Measurements from ENCODE around the gene LSM8. TPM values are rescaled to one million over a fixed set of nuclear protein-coding genes. Genes with fewer than 3 reads are reported as not detected.

The LSM8 gene
- total RNA-seq, 1 donor from 2014 or later = 49.5 TPM

GRCh38 chr7:118169146-118169545 lies 14.8 kb upstream of the LSM8 start:
- no peaks in the 10 kb centered on the region for H3K4me1 Mint-ChIP-seq (ENCODE audit: low read depth)
- H3K36me3 Mint-ChIP-seq (ENCODE audit: insufficient read depth) = no peaks in the 10 kb centered on the region
- H3K27ac Mint-ChIP-seq = no peak overlapping the region
- no peak for DNase-seq (ENCODE audit: low spot score, unreplicated experiment)
- H3K27me3 Mint-ChIP-seq = no peaks in the 10 kb centered on the region
- H3K9me3 Mint-ChIP-seq (ENCODE audit: low read depth) = peaks cover under 1% of the 10 kb centered on the region
- peak; percentile 6 for TF ChIP-seq CTCF (IDR thresholded peaks at IDR 0.05; ENCODE audit: unreplicated experiment)
- H3K4me3 Mint-ChIP-seq (ENCODE audit: low read depth) = no peak overlapping the region

- no peak for DNase-seq (ENCODE audit: low spot score, unreplicated experiment)
- Mint-ChIP-seq H3K4me1 (ENCODE audit: low read depth) (no peaks in the 10 kb centered on the region), H3K27ac (no peak overlapping the region), H3K36me3 (ENCODE audit: insufficient read depth) (no peaks in the 10 kb centered on the region), H3K27me3 (no peaks in the 10 kb centered on the region), H3K4me3 (ENCODE audit: low read depth) (no peak overlapping the region), H3K9me3 (ENCODE audit: low read depth) (no peaks in the 10 kb centered on the region)
- no peak for TF ChIP-seq CTCF (IDR thresholded peaks at IDR 0.05; ENCODE audit: unreplicated experiment)
Measured at GRCh38 chr7:118175740-118176139, 8.2 kb upstream of the LSM8 start.

- H3K27ac Mint-ChIP-seq = no peak overlapping the region
- no peak for DNase-seq (ENCODE audit: low spot score, unreplicated experiment)
- H3K4me1 Mint-ChIP-seq (ENCODE audit: low read depth) = peaks cover 6% of the 10 kb centered on the region
- H3K27me3 Mint-ChIP-seq = no peaks in the 10 kb centered on the region
- no peak overlapping the region for H3K4me3 Mint-ChIP-seq (ENCODE audit: low read depth)
- H3K9me3 Mint-ChIP-seq (ENCODE audit: low read depth) = no peaks in the 10 kb centered on the region
- no peaks in the 10 kb centered on the region for H3K36me3 Mint-ChIP-seq (ENCODE audit: insufficient read depth)
- TF ChIP-seq CTCF (IDR thresholded peaks at IDR 0.05; ENCODE audit: unreplicated experiment) = no peak
Measured at GRCh38 chr7:118179191-118179590, 4.8 kb upstream of the LSM8 start.

- Mint-ChIP-seq H3K36me3 (ENCODE audit: insufficient read depth) (peaks cover 8% of the 10 kb centered on the region), H3K9me3 (ENCODE audit: low read depth) (no peaks in the 10 kb centered on the region), H3K27ac (peak overlapping the region; percentile 100), H3K4me1 (ENCODE audit: low read depth) (peaks cover 20% of the 10 kb centered on the region), H3K4me3 (ENCODE audit: low read depth) (peak overlapping the region; percentile 94), H3K27me3 (no peaks in the 10 kb centered on the region)
- DNase-seq (ENCODE audit: low spot score, unreplicated experiment) = no peak
- no peak for TF ChIP-seq CTCF (IDR thresholded peaks at IDR 0.05; ENCODE audit: unreplicated experiment)
Measured at GRCh38 chr7:118182593-118183427, 1.2 kb upstream of the LSM8 start.

- Mint-ChIP-seq H3K4me1 (ENCODE audit: low read depth) (peaks cover 20% of the 10 kb centered on the region), H3K36me3 (ENCODE audit: insufficient read depth) (peaks cover 10% of the 10 kb centered on the region), H3K27me3 (no peaks in the 10 kb centered on the region), H3K9me3 (ENCODE audit: low read depth) (no peaks in the 10 kb centered on the region), H3K27ac (peak overlapping the region; percentile 100), H3K4me3 (ENCODE audit: low read depth) (peak overlapping the region; percentile 94)
- no peak for TF ChIP-seq CTCF (IDR thresholded peaks at IDR 0.05; ENCODE audit: unreplicated experiment)
- DNase-seq (ENCODE audit: low spot score, unreplicated experiment) = no peak
Measured at GRCh38 chr7:118183428-118183785, 557 bp upstream of the LSM8 start.
